Fibroblast of skin of left quadriceps (primary cell): ENCODE measurements around the gene PEX6.
A peak's percentile ranks its signal among the peaks of the same experiment; 100 is the strongest.
"Not testable (repeated sequence)": the region's sequence is repeated elsewhere in the genome, so short reads cannot be mapped to it uniquely, and the experiment has no call there.

Experiments used
- DNase-seq, 2 experiments: peaks; one replicate each; pipeline ENCODE4 v3.0.0-alpha.2; 2013; ENCODE audit warnings: low read depth in 2 of 2

The PEX6 gene

DNA sequence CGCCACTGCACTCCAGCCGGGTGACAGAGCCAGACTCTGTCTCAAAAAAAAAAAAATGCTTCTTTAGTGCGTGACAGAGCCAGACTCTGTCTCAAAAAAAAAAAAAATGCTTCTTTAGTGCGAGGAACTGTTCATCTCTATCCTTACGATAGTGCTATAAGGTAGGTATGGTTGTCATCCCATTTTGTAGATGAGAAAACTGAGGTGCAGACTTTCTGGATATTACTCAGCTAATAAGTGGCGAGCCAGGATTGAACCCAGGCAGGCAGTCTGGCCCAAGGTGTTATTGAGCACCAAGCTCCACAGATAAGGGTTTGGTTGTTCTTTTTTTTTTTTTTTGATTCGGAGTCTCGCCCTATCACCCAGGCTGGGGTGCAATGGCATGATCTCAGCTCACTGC lies 22.9 kb upstream of the PEX6 start:
- no peak for DNase-seq

DNA sequence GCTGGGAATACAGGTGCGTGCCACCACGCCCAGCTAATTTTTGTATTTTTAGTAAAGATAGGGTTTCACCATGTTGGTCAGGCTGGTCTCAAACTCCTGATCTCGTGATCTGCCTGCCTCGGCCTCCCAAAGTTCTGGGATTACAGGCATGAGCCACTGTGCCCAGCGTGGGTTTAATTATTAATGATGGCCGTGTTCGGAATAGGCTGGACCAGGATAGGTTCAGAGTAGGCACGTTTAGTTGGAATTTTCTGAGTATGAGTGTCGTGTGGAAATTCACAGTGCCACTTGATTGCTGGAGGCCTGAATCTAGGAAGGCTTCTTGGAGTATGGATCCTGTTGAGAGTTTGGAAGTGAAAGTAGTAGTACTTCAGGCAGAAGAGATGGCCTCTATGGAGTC lies 19.2 kb upstream of the PEX6 start:
- not testable (repeated sequence) for DNase-seq

GRCh38 chr6:42996513-42996912 lies 17.5 kb upstream of the PEX6 start:
- DNase-seq = no peak

GRCh38 chr6:42993445-42993844 lies 14.5 kb upstream of the PEX6 start:
- no peak for DNase-seq

DNA sequence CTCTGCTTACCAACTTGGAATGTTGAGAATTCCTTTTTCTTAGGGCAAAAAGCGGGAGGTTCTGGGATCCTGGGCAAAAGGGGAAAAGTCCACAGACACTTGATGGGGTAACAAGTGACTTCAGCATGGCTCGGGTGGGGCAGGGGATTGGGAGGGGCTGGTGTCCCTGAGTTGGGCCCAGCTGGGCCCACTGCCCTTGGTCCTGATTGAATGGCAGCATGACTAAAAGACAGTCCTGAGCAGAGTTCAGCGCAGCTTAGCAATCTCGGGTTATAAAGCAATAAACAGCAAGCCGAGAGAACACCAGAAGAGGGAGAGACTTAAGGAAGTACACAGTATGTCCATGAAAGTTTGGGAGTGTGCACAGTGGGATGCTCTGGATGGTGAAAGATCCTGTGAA lies 10.9 kb upstream of the PEX6 start:
- DNase-seq = no peak

DNA sequence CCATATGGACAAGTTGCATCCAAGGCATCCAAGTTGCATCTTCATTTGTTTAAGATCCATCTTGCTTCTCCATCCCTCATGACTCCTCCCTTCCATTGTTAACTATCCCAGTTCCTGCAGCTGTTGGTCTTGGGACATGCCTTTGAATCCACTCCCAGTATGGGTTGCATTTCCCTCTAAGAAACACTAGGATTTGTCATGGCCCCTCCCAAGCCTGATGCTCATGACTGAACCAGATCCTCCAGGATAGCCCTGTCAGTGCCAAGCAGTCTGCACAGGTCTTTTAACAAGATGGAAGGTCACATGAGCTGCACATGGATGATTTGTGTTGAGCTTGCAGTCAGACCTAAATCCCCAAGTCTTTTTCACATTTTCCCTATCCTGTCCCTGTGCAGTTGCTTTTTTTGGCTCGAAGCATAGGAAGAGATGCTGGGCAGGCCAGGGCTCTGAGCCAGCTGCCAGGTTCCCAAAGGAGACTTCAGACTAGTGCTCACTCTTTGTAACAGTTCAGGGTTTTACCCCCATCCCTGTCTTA lies 9.6 kb upstream of the PEX6 start:
- no peak for DNase-seq

- no peak for DNase-seq
Measured at GRCh38 chr6:42987533-42988451, 8.8 kb upstream of the PEX6 start.

DNA sequence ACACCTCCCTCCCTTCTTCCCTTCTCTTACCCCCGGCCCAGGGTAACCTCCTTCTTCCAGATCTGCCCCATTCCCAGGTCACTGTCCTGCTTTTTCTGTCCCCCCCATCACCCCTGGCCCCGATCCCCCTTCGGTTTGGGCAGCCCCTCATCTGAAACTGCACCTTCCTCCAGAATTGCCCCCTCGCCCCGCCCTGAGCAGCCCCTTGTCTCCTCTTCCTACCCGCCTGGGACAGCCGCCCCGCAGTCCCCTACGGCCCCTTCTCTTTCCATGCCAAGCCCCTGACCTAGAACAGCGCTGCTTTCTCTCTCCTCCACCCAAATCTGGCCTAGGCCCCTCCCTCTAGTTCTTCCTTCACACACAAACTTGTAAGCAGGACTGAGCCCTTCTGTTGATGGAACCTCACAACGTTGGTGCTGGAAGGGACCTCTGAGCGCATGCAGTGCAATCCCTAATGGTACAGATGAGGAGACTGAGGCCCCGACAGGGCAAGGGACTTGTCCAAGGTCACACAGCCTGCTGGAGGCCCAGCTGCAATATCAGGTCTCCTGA lies 6.0 kb upstream of the PEX6 start:
- DNase-seq = no peak

DNA sequence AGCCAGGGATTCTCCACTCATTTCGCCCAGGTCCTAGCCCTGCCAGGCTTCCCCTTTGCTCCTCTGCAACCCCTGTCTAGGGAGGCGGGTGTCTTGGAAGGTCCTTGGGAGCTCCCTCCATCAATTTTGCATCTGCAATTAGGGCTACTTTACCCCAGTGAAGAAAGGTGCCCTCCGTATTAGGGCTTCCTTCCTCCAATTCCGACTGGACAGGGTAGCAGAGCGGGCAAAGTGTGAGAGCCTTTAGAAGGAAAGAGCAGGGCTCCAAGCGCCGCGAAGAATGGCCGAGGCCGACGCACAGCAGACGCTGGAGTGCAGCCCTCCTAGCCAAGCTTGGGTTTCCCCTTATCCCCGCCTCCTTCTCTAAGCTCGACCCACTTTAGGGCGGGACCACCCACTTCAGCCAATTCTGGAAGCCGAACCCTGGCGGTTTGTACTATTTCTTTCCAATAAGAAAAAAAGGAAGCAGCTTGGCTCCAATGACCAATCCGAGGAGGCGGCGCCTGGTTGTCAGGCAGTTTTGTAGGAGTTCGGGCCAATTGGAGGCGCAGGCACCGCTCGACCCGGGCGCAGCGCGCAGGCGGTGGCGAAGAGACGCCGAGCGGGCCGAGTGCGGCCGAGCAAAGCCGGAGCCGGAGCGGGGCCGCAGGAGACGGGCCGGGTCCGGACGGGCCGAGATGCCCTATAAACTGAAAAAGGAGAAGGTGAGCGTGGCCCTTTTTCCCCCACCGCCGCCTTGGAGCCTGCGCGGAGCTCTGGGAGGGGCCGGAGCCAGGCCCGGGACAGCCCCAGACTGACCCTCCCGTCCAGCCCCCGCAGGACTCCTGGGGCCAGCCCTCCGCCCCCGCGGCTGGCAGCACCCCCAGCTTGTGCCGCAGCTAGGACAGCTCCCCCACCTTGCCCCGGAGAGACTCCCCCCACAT lies 5.3 kb upstream of the PEX6 start, which contains the start of gene PPP2R5D:
PPP2R5D (plus strand) TSS at position 570 of the 923 bp plus-strand sequence; CDS start at position 678, 108 bp downstream.
- DNase-seq = peak; percentile 98

- DNase-seq = no peak
Measured at GRCh38 chr6:42981836-42982235, 2.9 kb upstream of the PEX6 start.

DNA sequence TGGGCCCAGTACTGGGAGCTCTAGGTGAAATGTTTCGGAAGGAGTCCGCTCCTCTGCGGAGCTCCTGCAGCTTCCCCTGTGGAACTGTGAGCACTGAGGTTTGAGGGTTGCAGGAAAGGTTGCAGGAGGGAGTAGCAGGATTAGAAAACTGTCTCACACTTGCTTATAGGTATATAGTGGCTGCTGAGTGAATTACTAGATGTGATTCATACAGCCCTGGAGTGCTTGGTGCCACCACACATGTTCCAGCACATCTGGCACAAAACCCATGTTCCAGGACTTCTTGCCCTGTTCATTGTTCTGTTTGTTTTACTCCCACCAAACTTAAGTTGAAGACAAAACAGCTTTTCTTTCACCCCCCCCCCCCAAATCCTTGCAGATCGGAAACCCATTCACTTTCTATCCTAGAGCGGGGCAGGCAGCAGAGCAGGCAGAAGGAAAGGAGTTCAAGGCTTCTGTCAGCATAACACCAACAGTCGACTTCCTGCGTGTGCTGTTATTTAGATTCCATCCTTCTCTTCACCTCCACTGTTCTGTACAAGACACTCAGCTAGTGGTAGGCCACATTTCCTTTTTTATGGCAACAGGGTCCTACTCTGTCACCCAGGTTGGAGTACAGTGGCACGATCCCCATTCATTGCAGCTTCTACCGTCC lies 669 bp upstream of the PEX6 start:
- DNase-seq = no peak

DNA sequence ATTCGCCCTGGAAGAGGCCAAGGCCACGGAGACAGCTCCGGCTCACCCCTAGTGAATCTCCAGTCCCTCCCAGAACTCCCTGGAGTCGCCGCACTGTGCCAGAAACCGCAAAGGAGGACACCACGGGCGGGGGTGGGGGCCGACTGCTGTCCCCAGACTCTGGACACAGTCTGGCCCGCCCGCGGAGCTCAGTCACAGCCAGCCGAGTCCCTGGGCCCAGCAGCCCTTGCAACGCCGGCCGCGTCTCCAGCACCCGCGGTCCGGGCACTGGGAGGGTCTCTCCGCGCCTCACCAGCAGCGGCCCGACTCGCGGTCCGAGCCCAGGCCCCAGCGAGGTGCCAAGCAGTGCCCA lies 518 bp downstream of the PEX6 start:
- DNase-seq = no peak

DNA sequence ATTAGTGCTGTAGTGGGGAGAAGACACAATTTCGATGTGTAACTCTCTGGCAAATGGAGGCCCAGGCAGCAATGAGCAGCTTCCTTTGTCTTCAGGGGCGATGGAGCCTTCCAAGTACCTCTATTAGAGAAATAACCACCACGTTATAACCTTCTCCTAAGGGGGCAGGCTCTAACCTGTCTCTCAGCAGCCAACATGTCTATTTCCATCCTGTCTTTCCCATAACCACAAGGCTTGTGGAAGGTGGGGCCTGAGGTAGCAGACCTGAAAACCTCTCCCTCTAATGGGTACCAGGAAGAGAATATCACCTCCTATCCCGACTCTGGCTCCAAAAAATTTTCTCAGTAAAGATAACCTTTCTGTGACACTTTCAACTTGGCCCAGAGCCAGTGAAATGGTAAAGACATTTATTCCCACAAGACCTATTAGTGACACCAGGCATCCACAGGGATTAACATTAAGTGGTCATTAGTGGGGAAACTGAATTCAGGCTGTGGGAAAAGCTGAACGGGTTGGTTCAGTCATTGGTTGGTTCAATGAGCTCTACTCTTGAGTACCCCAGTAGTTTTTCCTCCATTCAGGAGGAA lies 4.0 kb downstream of the PEX6 start:
- no peak for DNase-seq

DNA sequence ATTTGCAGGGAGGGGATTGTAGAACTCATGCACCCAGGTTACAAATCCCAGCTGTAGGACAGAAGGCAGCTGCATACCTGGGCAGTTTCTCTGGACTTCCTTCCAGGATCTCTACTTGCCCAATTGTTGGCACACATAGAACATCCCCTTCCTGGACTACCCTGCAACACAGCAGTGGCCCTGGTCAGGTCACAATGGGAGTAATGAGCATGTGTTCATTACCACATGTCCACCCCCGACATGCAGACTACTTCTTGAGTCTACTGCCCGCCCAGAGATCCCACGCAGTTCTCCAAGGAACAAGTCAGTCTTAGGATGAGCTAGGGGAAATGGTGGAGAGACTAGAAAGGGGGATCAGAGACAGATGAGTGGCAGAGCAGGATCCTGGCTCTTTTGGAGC lies 5.1 kb downstream of the PEX6 start:
- DNase-seq = no peak

- DNase-seq = no peak
Measured at GRCh38 chr6:42971746-42972327, 7.1 kb downstream of the PEX6 start.

GRCh38 chr6:42970871-42971612 lies 7.9 kb downstream of the PEX6 start:
- DNase-seq = no peak

GRCh38 chr6:42969934-42970333 lies 9.0 kb downstream of the PEX6 start:
- DNase-seq = no peak

DNA sequence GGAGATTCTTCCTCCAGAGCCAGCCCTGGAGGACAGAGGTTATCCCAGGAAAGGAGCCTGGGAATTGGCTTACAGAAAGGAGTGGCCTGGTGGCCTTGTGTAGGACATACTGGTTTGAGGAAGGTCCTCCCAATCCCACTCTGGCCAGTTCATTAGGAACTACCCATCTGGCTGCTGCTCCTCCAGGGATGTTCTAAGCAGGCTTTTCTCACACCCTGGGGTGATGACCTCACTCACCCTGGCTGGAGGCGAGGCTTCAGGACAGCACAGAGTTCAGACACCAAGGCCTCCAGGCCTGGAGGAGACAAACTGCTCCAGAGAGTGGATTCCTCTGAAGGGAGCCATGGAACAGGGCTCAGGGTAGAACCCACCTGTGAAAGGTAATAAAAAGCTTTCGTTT lies 9.6 kb downstream of the PEX6 start:
- no peak for DNase-seq

DNA sequence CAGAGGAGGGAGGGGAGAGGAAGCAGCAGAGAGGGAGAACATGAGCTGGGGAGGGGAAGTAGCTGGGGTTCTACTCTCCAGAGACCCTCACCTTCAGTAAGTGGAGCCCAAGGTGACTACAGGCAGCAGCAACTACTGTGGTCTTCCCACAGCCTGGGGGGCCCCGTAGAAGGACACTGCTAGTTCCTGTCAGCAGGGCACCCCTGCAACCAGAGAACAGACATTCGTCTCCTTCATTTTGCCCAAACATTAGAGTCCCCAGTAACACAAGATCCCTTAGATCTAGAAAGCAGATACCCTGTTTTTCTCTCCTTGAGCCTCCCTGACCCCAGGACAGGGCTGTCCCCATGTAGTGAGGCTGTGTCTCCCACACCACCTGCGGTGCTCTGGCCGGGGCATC lies 10.2 kb downstream of the PEX6 start:
- DNase-seq = no peak

DNA sequence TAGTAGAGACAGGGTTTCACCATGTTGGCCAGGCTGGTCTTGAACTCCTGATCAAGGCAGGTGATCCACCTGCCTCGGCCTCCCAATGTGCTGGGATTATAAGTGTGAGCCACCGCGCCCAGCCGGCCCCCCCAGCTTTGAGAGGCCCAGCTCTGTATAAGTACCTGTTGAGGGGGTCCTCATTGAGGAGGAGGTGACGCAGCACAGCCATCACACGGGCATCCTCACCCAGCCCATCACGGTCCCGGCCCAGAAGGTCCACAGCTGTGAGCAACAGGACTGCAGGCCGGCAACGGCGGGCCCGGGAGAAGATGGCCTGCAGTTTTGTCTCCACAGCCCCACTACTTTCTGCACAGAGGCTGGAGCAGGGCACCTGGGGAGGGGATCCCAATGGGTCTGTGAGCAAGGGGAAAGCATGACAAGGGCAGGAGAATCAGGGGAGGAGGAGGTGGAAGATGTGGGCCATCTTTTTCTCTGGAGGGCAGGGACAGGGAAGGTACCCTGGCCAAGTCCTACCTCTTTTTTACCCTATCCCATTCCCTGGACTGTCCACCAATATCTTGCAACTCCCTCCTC lies 10.8 kb downstream of the PEX6 start:
- no peak for DNase-seq
